ENCODE data around the gene COL9A2.

The COL9A2 gene

DNA sequence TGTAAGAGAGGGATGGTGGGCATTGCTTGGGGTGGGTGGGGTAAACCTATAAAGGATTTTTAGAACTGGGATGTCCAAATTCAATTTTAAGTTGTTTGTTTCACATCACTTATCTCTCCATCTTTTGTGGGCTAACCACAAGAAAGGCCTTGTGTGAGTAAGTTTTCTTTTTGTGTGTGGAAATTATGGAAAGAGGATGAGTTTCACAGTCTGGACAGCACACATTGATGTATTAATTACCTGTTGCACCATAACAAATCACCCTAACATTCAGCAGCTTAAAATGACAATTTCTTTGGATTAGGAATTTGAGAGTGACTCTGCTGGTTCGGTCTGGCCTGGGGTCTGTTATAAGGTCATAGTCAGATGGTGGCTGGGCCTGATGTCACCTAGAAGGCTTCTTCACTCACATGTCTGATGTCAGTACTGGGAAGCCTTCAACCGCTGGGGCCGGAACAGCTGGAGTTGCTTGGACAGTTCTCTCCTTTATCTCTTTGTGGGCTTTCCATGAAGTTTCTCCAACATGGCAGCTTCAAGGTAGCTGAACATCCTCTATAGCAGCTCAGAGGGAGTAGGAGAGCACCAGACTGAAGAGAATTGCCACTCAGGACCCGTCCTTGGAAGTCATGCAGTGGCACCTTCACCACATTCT lies 2.0 kb upstream of the COL9A2 start:
- no peak for DNase-seq (ENCODE audit: low read depth)
- H3K4me3 ChIP-seq (ENCODE audit: low read depth, low read length), result no peak overlapping the region
- TF ChIP-seq, protein P1, sequence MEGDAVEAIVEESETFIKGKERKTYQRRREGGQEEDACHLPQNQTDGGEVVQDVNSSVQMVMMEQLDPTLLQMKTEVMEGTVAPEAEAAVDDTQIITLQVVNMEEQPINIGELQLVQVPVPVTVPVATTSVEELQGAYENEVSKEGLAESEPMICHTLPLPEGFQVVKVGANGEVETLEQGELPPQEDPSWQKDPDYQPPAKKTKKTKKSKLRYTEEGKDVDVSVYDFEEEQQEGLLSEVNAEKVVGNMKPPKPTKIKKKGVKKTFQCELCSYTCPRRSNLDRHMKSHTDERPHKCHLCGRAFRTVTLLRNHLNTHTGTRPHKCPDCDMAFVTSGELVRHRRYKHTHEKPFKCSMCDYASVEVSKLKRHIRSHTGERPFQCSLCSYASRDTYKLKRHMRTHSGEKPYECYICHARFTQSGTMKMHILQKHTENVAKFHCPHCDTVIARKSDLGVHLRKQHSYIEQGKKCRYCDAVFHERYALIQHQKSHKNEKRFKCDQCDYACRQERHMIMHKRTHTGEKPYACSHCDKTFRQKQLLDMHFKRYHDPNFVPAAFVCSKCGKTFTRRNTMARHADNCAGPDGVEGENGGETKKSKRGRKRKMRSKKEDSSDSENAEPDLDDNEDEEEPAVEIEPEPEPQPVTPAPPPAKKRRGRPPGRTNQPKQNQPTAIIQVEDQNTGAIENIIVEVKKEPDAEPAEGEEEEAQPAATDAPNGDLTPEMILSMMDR (conservative IDR thresholded peaks at IDR 0.05; ENCODE audit: low read depth, low read length), result no peak

DNA sequence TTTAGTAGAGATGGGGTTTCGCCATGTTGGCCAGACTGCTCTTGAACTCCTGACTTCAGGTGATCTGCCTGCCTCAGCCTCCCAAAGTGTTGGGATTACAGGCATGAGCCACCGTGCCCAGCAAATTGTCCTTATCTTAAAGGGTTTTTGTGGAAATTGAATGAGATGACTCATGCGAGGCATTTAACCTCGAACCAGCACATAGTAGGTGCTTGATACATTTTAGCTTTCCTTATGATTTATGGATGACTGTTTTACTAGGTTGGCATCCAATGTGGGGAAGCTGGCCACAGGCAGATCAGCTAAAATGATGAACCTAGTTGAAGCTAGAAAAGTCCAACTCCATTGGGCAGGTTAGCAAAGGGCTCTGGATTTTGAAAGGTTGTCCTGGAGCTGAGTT lies 1.4 kb upstream of the COL9A2 start:
- no peak overlapping the region for H3K4me3 ChIP-seq (ENCODE audit: low read depth, low read length)
- TF ChIP-seq, protein P1 (conservative IDR thresholded peaks at IDR 0.05; ENCODE audit: low read depth, low read length), result no peak
- DNase-seq (ENCODE audit: low read depth), result no peak

DNA sequence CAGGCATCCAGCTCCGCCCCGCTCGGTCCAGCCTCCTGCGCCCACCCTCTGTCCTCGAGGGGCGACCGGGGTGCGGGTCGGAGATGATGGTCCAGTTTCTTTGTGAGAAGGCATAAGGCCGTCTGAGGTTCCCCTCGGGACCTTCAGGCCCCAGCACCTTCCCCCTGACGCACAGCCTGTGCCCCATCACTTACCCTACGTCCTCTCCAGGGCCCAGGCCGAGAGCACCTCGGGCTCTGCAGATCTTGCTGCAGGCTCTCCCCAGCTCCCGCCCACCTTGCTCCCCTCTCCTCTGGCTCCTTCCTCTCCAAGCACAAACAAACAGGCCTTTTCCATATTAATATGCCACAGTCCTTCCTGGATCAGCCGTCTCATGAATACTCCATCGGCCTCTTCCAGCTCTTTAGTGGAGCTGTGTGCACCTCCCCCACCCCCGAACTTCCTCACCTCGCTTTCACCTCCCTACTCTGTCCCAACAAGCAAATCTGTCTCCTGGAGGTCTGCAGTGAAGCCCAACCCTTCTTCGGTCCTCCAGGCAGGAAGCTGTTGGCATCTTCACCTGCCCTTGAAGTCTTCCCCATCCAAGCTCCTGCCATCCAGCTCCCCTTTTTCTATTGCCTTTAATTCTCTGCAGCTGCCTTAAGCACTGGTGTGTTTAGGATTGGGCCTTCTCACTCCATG lies 448 bp upstream of the COL9A2 start:
- no peak for DNase-seq (ENCODE audit: low read depth)
- H3K4me3 ChIP-seq (ENCODE audit: low read depth, low read length), result no peak overlapping the region
- TF ChIP-seq, protein P1 (conservative IDR thresholded peaks at IDR 0.05; ENCODE audit: low read depth, low read length), result no peak

DNA sequence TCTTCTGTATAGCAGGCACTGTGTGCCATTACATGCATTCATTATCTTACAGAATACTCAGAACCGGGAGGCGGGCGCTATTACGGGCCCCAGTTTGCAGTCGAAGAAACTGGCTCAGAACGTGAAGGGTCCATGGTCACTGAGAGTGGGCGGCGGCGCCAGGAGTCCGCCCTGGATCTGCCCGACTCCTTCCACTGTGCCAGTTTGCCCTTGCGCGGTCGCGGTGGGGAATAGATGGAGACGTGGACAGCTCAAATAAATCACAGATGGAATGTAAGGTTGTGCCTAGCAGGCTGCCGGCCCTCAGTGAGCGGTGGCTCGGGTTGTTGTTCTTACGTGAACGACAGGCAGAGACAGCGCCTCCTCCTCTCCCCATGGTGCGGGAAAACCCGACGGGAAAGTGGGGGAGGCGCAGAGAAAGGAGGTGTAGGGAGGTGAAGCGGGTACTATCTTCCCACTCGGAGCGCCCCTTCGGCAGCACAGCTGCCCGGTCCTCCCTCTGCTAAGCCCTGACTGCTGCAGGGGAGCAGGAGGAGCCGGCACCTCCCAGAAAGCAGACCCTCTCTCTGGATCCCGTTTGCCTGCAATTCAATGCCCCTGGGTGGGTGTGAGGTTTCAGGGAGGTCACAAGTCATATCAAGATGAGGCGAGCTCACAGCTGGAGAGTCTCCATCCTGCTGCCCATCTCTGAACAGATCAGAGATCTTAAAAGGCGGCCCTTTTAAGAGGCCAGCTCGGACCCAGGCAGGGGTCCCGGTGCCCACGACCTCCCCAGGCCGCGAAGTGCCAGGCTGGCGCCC lies 1.1 kb downstream of the COL9A2 start:
- H3K4me3 ChIP-seq (ENCODE audit: low read depth, low read length), result peak overlapping the region; percentile 48
- DNase-seq (ENCODE audit: low read depth), result peak; percentile 17
- TF ChIP-seq, protein P1 (conservative IDR thresholded peaks at IDR 0.05; ENCODE audit: low read depth, low read length), result no peak

DNA sequence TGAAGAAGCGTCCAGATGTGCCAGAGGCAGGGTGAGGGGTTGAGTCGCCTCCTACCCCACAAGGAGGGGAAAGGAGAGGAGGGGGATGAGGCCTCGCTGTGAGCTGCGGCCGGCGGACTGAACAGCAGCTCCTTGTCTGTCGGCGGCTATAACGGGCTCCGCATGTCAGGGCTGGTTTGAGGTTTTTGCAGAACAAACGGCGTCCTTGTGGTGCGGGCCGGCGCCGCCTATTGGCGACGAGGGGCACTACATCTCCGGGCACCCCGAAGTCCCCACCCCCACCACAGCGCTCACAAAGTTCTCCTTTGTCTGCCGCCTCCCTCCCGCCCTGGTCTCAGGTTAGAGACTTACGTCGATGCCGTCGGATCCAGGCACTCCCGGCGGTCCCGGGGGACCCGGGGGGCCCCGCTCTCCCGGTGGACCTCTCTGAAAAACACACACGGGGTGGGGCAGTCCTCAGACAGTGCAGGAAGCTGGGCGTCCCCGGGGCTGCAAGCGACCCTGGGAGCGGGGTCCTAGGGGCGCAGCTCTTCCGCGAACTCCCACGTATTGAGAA lies 1.8 kb downstream of the COL9A2 start:
- TF ChIP-seq, protein P1 (conservative IDR thresholded peaks at IDR 0.05; ENCODE audit: low read depth, low read length), result peak; percentile 91
- H3K4me3 ChIP-seq (ENCODE audit: low read depth, low read length), result peak overlapping the region; percentile 48
- peak; percentile 93 for DNase-seq (ENCODE audit: low read depth)

DNA sequence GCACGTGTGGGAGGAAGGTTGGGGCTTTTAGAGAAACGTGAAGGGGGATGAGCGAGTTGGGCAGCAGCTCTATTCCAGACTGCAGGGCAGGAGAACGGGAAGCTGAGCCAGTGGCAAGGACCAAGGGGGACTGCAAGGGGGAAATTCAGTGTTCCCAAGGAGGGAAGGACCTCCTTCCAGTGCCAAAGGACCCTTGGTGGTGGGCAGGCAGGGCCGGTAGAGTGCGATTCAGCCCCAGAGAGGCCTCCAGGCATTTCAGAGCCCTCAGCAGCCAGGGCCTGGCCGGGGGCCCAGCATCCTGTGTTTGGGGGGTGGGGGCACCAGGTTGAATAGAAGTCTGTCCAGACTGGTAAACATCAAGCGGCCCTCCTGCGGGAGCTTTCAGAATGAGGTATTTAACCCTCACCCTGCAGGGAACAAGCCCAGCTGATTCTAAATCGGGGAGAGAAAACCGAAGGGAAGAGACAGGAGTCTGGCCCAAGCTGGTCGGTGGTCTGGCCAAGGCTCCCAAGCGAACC lies 2.3 kb downstream of the COL9A2 start:
- TF ChIP-seq, protein P1 (conservative IDR thresholded peaks at IDR 0.05; ENCODE audit: low read depth, low read length), result no peak
- H3K4me3 ChIP-seq (ENCODE audit: low read depth, low read length), result peak overlapping the region; percentile 48

More for the DNA sequence above, 2.3 kb downstream of the COL9A2 start:
- peak; percentile 52 for DNase-seq (ENCODE audit: low read depth)
